ENCODE results near the gene ELFN1. TPM values are rescaled to one million over a fixed set of nuclear protein-coding genes. Genes with fewer than 3 reads are reported as not detected.

Gene ELFN1
- polyA plus RNA-seq, 1 of the 3 experiments (the other 2 are of a cell fraction), result 0.05 TPM

GRCh38 chr7:1632916-1633785 is 36.9 kb upstream of the ELFN1 start:
- peak; percentile 31 for DNase-seq
- CTCF ChIA-PET, result interaction anchor here (0.9 to 2.4 kb wide), 3 partner anchors 8 to 54 kb away, joined by 3 to 7 read pairs (median 4); no protein-coding TSS in a partner anchor
- no peak overlapping the region for H3K9ac ChIP-seq
- 40% methylated on average over 14 of the region's 15 CpGs for WGBS (ENCODE audit: low lambda C conversion rate)
- no peak overlapping the region for H2AFZ ChIP-seq (ENCODE audit: low read depth)
- peaks cover 0 to 15% of the 10 kb centered on the region in 2 experiments; a peak in 1 of 4 replicates for H3K4me1 ChIP-seq (ENCODE audit: control insufficient read depth in 1 of 2, insufficient read depth in 2 of 2, low read depth in 1 of 2, low read length in 1 of 2)
- no peaks in the 10 kb centered on the region for H3F3A ChIP-seq (replicated peaks; ENCODE audit: insufficient read depth)
- H3K36me3 ChIP-seq (replicated peaks in 1 of 2; ENCODE audit: control insufficient read depth in 1 of 2, insufficient read depth in 2 of 2, low read length in 1 of 2), result no peaks in the 10 kb centered on the region
- POLR2A ChIA-PET, result no interaction called here
- H3K27me3 ChIP-seq (ENCODE audit: insufficient read depth), result no peaks in the 10 kb centered on the region
- H3K9me2 ChIP-seq, result no peaks in the 10 kb centered on the region
- H3K9me3 ChIP-seq, result peaks cover 4% of the 10 kb centered on the region; the same call in 1 of the 2 replicates
- no peak overlapping the region for H3K4me3 ChIP-seq (ENCODE audit: low read depth in 2 of 2, low read length in 1 of 2)
- H3K4me2 ChIP-seq, result no peak overlapping the region
- no peaks in the 10 kb centered on the region for H3K79me2 ChIP-seq (ENCODE audit: insufficient read depth)
- peak overlapping the region in 1 of 2 experiments; percentile 8; a peak in 1 of 4 replicates for H3K27ac ChIP-seq (ENCODE audit: low read depth in 2 of 2, low read length in 1 of 2)
- no peaks in the 10 kb centered on the region for H4K20me1 ChIP-seq (ENCODE audit: insufficient read depth)
- TF ChIP-seq ZBTB33 (IDR thresholded peaks at IDR 0.05; ENCODE audit: borderline replicate concordance, low read depth), result no peak
- no peak for TF ChIP-seq SMC3 (IDR thresholded peaks at IDR 0.05; ENCODE audit: low read depth, low read length)
- TF ChIP-seq, protein P1, sequence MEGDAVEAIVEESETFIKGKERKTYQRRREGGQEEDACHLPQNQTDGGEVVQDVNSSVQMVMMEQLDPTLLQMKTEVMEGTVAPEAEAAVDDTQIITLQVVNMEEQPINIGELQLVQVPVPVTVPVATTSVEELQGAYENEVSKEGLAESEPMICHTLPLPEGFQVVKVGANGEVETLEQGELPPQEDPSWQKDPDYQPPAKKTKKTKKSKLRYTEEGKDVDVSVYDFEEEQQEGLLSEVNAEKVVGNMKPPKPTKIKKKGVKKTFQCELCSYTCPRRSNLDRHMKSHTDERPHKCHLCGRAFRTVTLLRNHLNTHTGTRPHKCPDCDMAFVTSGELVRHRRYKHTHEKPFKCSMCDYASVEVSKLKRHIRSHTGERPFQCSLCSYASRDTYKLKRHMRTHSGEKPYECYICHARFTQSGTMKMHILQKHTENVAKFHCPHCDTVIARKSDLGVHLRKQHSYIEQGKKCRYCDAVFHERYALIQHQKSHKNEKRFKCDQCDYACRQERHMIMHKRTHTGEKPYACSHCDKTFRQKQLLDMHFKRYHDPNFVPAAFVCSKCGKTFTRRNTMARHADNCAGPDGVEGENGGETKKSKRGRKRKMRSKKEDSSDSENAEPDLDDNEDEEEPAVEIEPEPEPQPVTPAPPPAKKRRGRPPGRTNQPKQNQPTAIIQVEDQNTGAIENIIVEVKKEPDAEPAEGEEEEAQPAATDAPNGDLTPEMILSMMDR (IDR thresholded peaks at IDR 0.05), result no peak
- no peak for TF ChIP-seq FOXJ3 (CRISPR knock-in tag; IDR thresholded peaks at IDR 0.05)
- TF ChIP-seq NFIC (IDR thresholded peaks at IDR 0.05; ENCODE audit: borderline replicate concordance), result no peak
- no peak for TF ChIP-seq FOXM1 (IDR thresholded peaks at IDR 0.05; ENCODE audit: low read depth)
- no peak for TF ChIP-seq RAD21 (IDR thresholded peaks at IDR 0.05; ENCODE audit: low read length)
- TF ChIP-seq USF1 (IDR thresholded peaks at IDR 0.05; ENCODE audit: borderline replicate concordance, low read depth), result no peak
- TF ChIP-seq RXRA (IDR thresholded peaks at IDR 0.05; ENCODE audit: borderline replicate concordance, low read depth), result no peak
- TF ChIP-seq EZH2phosphoT487 (IDR thresholded peaks at IDR 0.05; ENCODE audit: borderline replicate concordance, low read depth), result no peak
- TF ChIP-seq NRF1 (IDR thresholded peaks at IDR 0.05; ENCODE audit: low read depth, low read length), result no peak
